ENCODE measurements around the gene MCL1. TPM values are rescaled to one million over a fixed set of nuclear protein-coding genes. Genes with fewer than 3 reads are reported as not detected.

Gene MCL1
- total and polyA plus RNA-seq, 10 of the 15 experiments (the other 5 are each of a cell fraction or from before 2014, with no cell fraction given) = 18.1 to 148 (median 86.4) TPM

- ChIA-PET POLR2A (interaction anchor here (0.5 to 11.4 kb wide), 9 partner anchors 8 to 357 kb away, joined by 3 to 324 read pairs (median 7); partner anchors contain the start of genes ENSA, GOLPH3L and MCL1), CTCF (interaction anchor here (1.0 to 16.3 kb wide), 5 partner anchors 5 to 61 kb away, joined by 3 to 390 read pairs (median 289); partner anchors contain the start of genes ENSA and MCL1), RAD21 (ENCODE audit: unreplicated experiment) (interaction anchor here (1.2 to 12.1 kb wide), 7 partner anchors 8 to 198 kb away, joined by 3 to 387 read pairs (median 10); partner anchors contain the start of genes ENSA and MCL1), SMC1A (ENCODE audit: uncharacterized antibody, unreplicated experiment) (interaction anchor here (0.9 to 12.5 kb wide), 9 partner anchors 8 to 197 kb away, joined by 3 to 388 read pairs (median 4); partner anchors contain the start of genes CTSS, ENSA, GOLPH3L and MCL1)
- Histone ChIP-seq H3K79me2 (ENCODE audit: control insufficient read depth, insufficient read depth, low read length) (peaks cover 77% of the 10 kb centered on the region), H3K4me1 (ENCODE audit: control insufficient read depth, insufficient read depth, low read length) (peaks cover 73% of the 10 kb centered on the region), H3K9ac (ENCODE audit: control insufficient read depth, insufficient read depth, low read length) (peak overlapping the region; percentile 77), H3K27ac (ENCODE audit: control insufficient read depth, insufficient read depth) (peak overlapping the region; percentile 98), H3K4me3 (peak overlapping the region; percentile 49; the same call in 1 of the 2 replicates), H3K27me3 (replicated peaks in 1 of 2; ENCODE audit: control insufficient read depth in 2 of 2, insufficient read depth in 2 of 2, low read length in 1 of 2) (no peaks in the 10 kb centered on the region), H2AFZ (ENCODE audit: control insufficient read depth, low read depth, low read length) (no peak overlapping the region), H3K4me2 (ENCODE audit: control insufficient read depth, insufficient read depth) (peak overlapping the region; percentile 96), H3K9me3 (replicated peaks; ENCODE audit: control insufficient read depth, insufficient read depth, low read length) (no peaks in the 10 kb centered on the region), H4K20me1 (ENCODE audit: control insufficient read depth, insufficient read depth) (no peaks in the 10 kb centered on the region), H3K36me3 (ENCODE audit: control insufficient read depth in 2 of 2, insufficient read depth in 2 of 2, low read length in 1 of 2) (peaks cover 3 to 8% of the 10 kb centered on the region in 2 experiments; a peak in 3 of 4 replicates)
- TF ChIP-seq ZNF207 (IDR thresholded peaks at IDR 0.05; ENCODE audit: borderline replicate concordance) = 0 out of 2 replicates have a peak, but pooled peaks have one; percentile 32
- TF ChIP-seq ZBTB40 (IDR thresholded peaks at IDR 0.05; ENCODE audit: borderline replicate concordance) = peak; percentile 78
- TF ChIP-seq POLR2AphosphoS5 (IDR thresholded peaks at IDR 0.05; ENCODE audit: low read length) = peak; percentile 65; the same call in 1 of the 2 replicates
- TF ChIP-seq MTA3 (IDR thresholded peaks at IDR 0.05; ENCODE audit: borderline replicate concordance, low read length) = no peak
- no TSS peak for BruUV-seq (replicated peaks)
- DNase-seq (ENCODE audit: low read depth, low spot score) (no peak), ATAC-seq (peak; percentile 12), FAIRE-seq (no peak)
- in situ Hi-C loops (cut with MboI) = loop anchor here (5.0 kb wide), 1 partner anchor 44 kb away; no protein-coding TSS in a partner anchor
- intact Hi-C loops (cut with micrococcal nuclease; ENCODE audit: unreplicated experiment) = no loop called here
Measured at GRCh38 chr1:150568594-150568966, 10.8 kb downstream of the MCL1 start.
